Stimulated activated CD8-positive, alpha-beta memory T cell treated with anti-CD3 and anti-CD28 coated beads, Interleukin-12 subunit alpha, Interleukin-12 subunit beta, amount 100 ng/mL, for 24 hours (primary cell): Measurements from ENCODE around the gene BHLHA15.

Experiments used
- DNase-seq: peaks from one replicate; pipeline ENCODE4 v3.0.0-alpha.2; 2020; ENCODE audit errors: extremely low read depth

The BHLHA15 gene

GRCh38 chr7:98244871-98245270 lies 33.6 kb downstream of the BHLHA15 start:
- DNase-seq = no peak

GRCh38 chr7:98248156-98248555 lies 36.9 kb downstream of the BHLHA15 start:
- no peak for DNase-seq

- no peak for DNase-seq
Observed at GRCh38 chr7:98249106-98249505, 37.9 kb downstream of the BHLHA15 start.

- no peak for DNase-seq
Observed at GRCh38 chr7:98250789-98251188, 39.5 kb downstream of the BHLHA15 start.

- DNase-seq = no peak
Observed at GRCh38 chr7:98251231-98251600, 40.0 kb downstream of the BHLHA15 start.

DNA sequence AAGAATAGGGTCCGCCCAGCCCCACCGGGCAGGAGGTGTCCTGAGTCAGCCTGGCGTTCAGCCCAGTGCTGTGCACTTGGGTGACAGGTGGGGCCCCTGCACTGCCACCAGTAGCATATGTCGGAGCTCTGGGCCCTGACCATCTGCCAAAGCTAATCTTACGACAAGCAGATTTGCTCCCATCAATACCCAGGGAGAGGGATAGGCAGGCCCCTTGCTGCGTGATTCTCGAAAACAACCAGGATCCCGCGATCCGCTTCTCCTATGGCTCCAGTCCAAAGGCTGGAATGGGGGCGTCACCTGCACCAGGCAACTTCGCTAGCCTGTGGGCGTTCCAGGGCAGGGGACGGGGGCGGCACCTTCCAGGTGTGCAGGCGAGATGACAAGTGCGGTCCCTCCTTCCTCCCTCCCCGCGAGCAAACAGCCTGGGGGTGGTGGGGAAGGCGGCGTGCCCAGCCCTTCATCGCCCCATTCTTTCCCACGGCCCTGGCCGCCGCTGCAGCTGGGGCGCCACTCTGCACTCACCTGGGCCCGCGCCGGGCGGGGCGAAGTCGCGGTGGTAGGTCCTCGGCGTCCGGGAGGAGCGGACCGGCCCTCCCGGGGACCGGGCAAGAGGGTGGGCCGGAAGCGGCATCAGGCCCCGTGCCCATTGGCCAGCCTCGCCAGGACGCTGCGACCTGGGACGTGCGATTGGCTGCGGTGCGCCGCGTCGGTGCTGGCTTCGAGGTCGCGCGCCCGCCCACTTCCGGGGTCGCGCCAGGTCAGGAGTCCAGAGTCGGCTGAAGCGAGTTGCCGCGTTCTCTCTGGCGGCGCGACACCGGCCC lies 40.6 kb downstream of the BHLHA15 start, which contains the start of gene TECPR1:
Gene TECPR1, minus strand, starts transcription at position 632 of the 824 bp plus-strand sequence. CDS start 6,086 bp downstream, outside the sequence.
- DNase-seq = peak; percentile 74

GRCh38 chr7:98252425-98253054 lies 41.3 kb downstream of the BHLHA15 start:
- DNase-seq = no peak

DNA sequence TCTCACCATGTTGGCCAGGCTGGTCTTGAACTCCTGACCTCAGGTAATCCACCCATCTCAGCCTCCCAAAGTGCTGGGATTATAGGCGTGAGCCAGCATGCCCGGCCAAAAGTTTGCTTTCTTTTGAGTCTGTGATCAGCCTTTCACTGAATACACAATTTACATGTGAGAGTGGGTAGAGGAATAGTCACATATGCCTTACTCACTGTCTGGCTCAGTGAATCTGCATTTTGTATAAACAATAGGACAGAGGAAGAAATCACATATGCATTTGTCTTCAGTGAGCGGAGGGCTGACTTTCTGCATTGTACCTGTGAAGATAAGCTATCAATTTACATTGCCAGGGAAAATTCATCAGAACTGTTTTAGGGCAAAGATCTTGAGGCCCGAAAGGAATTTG lies 43.3 kb downstream of the BHLHA15 start:
- DNase-seq = no peak

- no peak for DNase-seq
Observed at GRCh38 chr7:98254951-98255610, 43.8 kb downstream of the BHLHA15 start.

GRCh38 chr7:98256431-98256830 lies 45.2 kb downstream of the BHLHA15 start:
- no peak for DNase-seq

DNA sequence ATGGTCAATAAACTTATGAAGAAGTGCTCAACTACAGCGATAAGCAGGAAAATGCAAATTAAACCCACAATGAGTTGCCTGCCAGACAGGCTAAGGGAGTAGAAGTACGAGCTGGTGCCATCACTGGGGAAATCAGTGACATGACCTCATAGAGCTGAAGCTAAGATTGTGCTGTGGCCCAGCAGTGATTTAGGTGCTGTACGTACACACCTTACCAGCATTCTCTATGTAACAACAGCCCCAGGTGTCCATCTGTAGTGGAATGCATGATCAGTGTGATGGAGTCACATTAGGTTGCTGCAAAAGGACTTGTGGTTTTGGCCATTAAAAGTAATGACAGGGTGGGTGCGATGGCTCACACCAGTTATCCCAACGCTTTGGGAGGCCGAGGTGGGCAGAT lies 46.5 kb downstream of the BHLHA15 start:
- no peak for DNase-seq
